Measurements from ENCODE around the gene CPPED1.

The CPPED1 gene

GRCh38 chr16:12673466-12673865 lies 130.2 kb downstream of the CPPED1 start:
- intact Hi-C loops (cut with DNase I): no loop called here
- no peak for DNase-seq

GRCh38 chr16:12672986-12673385 lies 130.7 kb downstream of the CPPED1 start:
- intact Hi-C loops (cut with DNase I): no loop called here
- DNase-seq: peak in 10 of 42 donors; percentile 10 to 48 (median 23)

- no peak for DNase-seq
- intact Hi-C loops (cut with DNase I): no loop called here
These were observed 133.8 kb downstream of the CPPED1 start for GRCh38 chr16:12669908-12670307.

- intact Hi-C loops (cut with DNase I): no loop called here
- DNase-seq: no peak
These were observed 135.8 kb downstream of the CPPED1 start for GRCh38 chr16:12667909-12668308.

- intact Hi-C loops (cut with DNase I): no loop called here
These were observed 139.4 kb downstream of the CPPED1 start for GRCh38 chr16:12664164-12664733.

GRCh38 chr16:12661656-12662172 lies 142.0 kb downstream of the CPPED1 start:
- DNase-seq: peak in 5 of 42 donors; percentile 12 to 63 (median 31)

More at GRCh38 chr16:12664164-12664733, 139.4 kb downstream of the CPPED1 start:
- DNase-seq: no peak

GRCh38 chr16:12659871-12660270 lies 143.8 kb downstream of the CPPED1 start:
- no peak for DNase-seq
- intact Hi-C loops (cut with DNase I): no loop called here

More at GRCh38 chr16:12661656-12662172, 142.0 kb downstream of the CPPED1 start:
- intact Hi-C loops (cut with DNase I): no loop called here

- intact Hi-C loops (cut with DNase I): no loop called here
- DNase-seq: no peak
These were observed 145.2 kb downstream of the CPPED1 start for GRCh38 chr16:12658506-12658905.

GRCh38 chr16:12655537-12655936 lies 148.2 kb downstream of the CPPED1 start:
- intact Hi-C loops (cut with DNase I): no loop called here
- DNase-seq: peak in 1 of 42 donors; percentile 19

GRCh38 chr16:12653820-12654392 lies 149.8 kb downstream of the CPPED1 start:
- intact Hi-C loops (cut with DNase I): no loop called here
- no peak for DNase-seq

- DNase-seq: no peak
- intact Hi-C loops (cut with DNase I): no loop called here
These were observed 150.8 kb downstream of the CPPED1 start for GRCh38 chr16:12652924-12653323.

- intact Hi-C loops (cut with DNase I): no loop called here
- no peak for DNase-seq
These were observed 151.7 kb downstream of the CPPED1 start for GRCh38 chr16:12651765-12652512.

- intact Hi-C loops (cut with DNase I): no loop called here
These were observed 154.3 kb downstream of the CPPED1 start for GRCh38 chr16:12649356-12649755.

GRCh38 chr16:12646490-12647274 lies 157.0 kb downstream of the CPPED1 start:
- intact Hi-C loops (cut with DNase I): no loop called here
- DNase-seq: peak; percentile 12 to 87 (median 63)

More at GRCh38 chr16:12649356-12649755, 154.3 kb downstream of the CPPED1 start:
- no peak for DNase-seq

GRCh38 chr16:12646098-12646489 lies 157.6 kb downstream of the CPPED1 start:
- intact Hi-C loops (cut with DNase I): no loop called here

GRCh38 chr16:12643034-12643455 lies 160.6 kb downstream of the CPPED1 start:
- intact Hi-C loops (cut with DNase I): no loop called here

More at GRCh38 chr16:12646098-12646489, 157.6 kb downstream of the CPPED1 start:
- no peak for DNase-seq

GRCh38 chr16:12639044-12639443 lies 164.6 kb downstream of the CPPED1 start:
- intact Hi-C loops (cut with DNase I): no loop called here
- no peak for DNase-seq

More at GRCh38 chr16:12643034-12643455, 160.6 kb downstream of the CPPED1 start:
- no peak for DNase-seq

GRCh38 chr16:12637002-12637401 lies 166.7 kb downstream of the CPPED1 start:
- intact Hi-C loops (cut with DNase I): no loop called here
- peak in 2 of 42 donors; percentile 21 to 24 for DNase-seq

GRCh38 chr16:12629271-12629670 lies 174.4 kb downstream of the CPPED1 start:
- intact Hi-C loops (cut with DNase I): no loop called here
- no peak for DNase-seq
